Islet precursor cell (in vitro differentiated cells): ENCODE data around the gene NEU4.
A peak's percentile ranks its signal among the peaks of the same experiment; 100 is the strongest.
"Not testable (repeated sequence)": the region's sequence is repeated elsewhere in the genome, so short reads cannot be mapped to it uniquely, and the experiment has no call there.

ENCODE experiments used
- DNase-seq: peaks from one replicate; pipeline ENCODE4 v3.0.0-alpha.2; 2018

Gene NEU4

DNA sequence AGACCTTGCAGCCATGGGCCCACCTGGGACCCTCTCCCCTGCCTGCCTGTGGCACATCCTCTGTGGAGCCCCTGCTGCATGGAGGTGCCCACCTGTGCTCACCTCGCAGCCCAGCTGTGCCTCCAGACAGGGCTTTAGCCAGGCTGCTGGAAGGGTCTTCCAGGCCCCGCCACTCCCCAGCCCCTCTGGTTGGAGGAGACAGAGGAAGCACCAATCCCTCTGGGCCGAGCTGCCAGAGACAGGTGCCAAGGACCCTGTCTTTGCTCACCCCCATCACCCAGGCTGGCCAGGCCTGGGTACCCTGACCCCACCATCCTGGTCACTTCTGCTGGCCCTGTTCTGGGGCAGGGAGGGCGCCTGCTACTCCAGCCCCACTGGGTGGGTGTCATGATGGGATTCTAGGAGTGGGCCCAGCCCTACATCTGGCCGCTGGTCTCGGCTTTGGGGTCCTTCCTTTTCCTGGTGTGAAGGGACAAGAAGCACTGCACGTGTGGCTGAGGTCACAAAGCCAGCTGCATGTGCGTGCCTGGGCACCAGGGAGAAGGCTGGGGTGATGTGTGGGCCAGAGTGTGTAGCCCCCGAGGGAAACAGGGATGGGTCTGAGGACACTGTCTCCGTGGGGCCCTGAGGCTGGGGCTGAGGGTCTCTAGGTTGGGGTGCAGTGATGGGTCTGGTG, 9.3 kb upstream of the NEU4 start:
- no peak for DNase-seq

DNA sequence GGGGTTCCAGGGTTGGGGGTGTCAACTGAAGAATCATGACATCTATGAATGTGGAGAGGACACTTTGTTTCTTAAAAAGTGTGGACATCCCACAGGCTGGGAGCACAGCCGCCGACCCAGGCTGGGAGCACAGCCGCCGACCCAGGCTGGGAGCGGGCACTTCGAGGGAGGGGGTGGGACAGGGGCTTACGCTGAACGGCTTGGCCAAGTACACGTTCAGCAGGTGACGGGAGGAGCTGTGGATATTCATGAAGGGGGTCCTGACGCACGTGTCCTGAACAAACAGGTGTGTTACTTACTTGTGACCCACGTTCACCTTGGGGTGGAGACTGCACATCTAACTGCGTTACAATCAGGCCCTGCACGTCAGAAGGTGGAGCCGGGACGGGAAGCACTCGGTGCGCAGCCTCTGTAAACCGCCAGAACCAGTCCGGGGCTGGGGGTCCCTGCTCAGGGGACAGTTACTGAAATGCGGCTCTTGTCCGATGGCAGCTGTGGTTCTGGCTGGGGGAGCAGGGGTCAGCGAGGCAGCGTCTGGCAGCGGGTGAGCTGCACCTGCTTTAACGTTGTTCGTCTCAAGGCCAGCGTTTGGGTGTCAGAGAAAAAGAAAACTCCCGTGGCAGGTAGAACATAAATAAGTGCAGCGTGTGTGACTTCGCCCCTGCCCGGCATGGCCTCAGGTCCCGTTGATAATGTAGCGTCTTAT, 8.6 kb upstream of the NEU4 start:
- DNase-seq: not testable (repeated sequence)

DNA sequence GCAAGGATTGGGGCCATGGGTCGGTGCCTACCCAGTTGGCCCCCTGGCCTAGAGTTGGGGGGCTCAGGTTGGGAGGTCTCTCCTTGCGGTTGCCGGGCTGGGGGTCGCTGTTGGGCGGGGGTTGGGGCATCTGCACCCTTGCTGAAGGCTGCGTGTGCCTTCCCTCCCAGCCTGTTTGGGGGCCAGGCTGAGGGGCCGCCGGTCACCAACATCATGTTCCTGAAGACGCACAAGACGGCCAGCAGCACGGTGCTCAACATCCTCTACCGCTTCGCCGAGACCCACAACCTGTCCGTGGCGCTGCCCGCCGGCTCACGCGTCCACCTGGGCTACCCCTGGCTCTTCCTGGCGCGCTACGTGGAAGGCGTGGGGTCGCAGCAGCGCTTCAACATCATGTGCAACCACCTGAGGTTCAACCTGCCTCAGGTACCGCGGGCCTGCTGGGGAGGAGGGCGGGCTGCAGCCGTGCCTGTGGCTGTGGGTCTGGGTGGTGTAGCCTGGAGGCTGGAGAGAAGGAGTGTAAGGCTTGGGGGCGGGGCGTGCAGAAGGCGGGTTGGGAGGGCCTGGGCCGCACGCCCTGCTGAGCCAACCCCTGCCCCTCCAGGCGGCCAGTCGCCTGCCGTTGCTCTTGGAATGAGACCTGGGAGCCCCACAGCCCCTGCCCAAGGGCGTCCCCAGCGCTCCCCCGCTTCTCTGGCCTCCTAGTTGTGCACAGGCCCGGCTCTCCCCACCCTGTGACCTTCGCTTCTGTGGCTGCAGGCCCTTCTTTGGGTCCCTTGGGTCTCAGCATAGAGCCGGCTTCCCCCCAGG, 7.2 kb upstream of the NEU4 start:
- DNase-seq: peak; percentile 87

DNA sequence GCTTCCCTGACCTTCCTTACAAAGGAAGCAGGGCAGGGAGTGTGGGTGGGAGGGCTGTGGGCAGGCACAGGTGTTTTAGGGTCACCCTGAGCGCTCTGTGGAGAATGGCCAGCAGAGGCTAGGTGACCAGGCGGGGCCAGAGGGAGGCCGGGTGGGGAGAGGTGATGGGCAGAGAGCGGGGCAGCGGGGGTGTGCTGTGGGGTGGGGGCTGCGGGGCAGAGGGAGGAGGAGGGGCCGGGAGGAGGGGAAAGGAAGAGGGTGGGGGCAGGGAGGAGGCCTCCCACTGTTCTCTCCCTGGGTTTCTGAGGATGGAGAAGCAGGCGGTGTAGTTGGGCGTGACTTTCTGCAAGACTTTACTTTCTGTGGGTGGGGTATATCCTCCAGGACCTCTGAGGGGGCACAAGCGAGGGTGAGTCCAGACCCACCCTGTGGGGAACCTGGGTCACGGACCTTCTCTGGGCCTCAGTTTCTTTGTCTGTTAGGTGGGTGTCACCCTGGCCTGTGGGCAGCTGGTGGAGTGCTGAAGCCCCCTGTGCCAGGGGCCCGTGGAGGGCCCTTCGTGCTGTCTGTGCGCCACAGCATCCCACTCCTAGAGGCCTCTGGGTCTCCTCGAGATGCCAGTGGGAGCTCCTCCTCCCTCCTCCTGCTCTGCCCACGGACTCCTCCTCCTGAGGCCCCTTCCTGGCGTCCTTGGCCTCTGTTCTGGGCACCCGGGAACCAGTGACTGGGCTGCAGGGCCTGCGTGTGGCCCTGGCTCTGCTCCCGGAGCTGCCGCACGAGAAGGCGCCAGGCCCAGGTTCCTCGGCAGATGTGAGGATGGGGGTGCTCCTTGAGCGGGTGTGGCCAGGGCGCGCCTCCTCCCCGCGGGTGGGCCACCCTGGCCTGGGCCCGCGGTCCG, 6.3 kb upstream of the NEU4 start:
- DNase-seq: no peak

DNA sequence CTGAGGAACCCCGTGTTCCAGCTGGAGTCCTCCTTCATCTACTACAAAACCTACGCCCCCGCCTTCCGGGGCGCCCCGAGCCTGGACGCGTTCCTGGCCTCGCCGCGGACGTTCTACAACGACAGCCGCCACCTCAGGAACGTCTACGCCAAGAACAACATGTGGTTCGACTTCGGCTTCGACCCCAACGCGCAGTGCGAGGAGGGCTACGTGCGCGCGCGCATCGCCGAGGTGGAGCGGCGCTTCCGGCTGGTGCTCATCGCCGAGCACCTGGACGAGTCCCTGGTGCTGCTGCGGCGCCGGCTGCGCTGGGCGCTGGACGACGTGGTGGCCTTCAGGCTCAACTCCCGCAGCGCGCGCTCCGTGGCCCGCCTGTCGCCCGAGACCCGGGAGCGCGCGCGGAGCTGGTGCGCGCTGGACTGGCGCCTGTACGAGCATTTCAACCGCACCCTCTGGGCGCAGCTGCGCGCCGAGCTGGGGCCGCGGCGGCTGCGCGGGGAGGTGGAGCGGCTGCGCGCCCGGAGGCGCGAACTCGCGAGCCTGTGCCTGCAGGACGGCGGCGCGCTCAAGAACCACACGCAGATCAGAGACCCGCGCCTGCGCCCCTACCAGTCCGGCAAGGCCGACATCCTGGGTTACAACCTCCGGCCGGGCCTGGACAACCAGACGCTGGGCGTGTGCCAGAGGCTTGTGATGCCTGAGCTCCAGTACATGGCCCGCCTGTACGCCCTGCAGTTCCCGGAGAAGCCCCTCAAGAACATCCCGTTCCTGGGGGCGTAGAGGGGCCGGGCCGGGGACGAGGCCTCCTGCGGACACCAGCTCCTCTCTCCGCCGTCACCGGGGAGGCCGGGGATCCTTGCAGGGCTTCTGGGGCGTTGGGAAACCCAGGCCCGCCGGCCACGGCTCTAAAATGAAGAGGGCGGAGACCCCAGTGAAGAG, 5.3 kb upstream of the NEU4 start:
- DNase-seq: peak; percentile 60

DNA sequence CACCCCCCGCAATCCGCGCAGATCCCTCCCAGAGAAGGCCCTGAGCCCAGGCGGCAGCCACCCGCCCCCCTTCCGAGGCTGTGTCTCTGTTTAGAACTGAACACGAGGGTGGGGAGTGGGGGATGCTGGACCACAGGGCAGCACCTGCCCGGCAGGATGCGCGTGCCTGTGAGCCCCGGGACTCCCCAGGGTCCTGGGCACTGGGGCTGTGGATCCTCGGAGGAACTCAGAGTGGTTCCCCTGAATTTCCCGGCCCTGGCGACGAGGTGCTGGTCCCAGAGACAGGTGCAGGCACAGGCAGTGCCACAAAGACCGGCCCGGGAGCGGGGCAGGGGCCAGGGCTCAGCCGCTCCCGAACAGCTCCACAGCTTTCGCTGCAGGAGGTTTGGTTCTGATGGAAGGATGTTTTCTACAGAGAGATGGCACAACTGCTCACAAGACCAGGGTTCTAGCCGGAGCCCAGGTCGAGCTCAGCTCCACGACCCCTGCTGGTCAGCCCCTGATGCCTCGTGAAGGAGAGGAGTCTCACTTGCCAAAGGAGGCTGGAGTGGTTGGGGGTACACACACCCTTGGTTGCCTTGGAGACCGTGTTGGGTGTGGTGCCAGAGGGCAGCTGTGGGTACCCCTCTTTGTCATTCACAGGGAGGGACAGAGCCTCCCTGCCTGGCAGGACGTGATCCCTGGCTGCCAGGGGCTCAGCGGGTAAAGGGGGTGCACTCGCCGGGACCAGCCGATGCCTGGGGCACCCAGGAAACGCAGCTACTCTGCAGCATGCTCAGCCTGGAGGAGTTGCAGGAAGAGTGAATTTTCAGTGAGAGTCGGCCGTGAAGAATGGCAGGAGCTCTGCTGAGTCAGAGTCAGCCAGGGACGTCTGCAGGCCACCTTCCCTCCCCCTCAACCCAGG, 4.4 kb upstream of the NEU4 start:
- peak; percentile 80 for DNase-seq

DNA sequence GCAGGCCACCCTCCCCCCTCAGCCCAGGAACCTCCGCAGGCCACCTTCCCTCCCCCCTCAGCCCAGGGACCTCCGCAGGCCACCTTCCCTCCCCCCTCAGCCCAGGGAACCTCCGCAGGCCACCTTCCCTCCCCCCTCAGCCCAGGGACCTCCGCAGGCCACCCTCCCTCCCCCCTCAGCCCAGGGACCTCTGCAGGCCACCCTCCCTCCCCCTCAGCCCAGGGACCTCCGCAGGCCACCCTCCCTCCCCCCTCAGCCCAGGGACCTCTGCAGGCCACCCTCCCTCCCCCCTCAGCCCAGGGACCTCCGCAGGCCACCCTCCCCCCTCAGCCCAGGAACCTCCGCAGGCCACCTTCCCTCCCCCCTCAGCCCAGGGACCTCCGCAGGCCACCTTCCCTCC, 2.8 kb upstream of the NEU4 start:
- not testable (repeated sequence) for DNase-seq

DNA sequence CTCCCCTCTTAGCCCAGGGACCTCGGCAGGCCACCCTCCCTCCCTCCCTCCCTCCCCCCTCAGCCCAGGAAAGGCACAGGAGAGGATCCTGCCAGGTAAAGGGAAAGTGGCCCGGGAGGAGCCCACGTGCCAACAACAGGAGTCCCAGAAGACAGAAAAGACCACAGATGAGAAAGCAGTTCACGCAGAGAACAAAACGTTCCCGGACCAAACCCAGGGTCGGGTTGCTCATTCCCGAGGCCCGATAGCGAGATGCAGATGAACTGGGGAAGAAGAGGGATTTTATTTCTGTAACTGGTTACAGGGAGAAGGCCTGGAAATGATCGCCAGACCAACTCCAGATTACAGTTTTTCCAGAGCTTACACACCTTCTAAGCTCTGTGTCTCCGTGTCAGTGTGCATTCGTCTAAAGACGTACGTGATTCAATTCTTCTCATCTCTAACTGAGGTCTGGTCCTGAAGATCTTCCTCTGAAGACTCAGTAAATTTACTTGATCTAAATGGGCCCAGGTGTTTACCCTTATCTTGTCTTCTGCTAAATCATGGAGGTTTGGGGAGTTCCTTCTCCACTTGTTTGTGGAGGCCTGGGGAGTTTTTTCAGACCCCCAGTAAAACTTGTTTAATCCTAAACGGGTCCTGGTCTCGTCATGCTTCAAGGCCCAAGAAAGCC, 807 bp upstream of the NEU4 start:
- peak; percentile 51 for DNase-seq

DNA sequence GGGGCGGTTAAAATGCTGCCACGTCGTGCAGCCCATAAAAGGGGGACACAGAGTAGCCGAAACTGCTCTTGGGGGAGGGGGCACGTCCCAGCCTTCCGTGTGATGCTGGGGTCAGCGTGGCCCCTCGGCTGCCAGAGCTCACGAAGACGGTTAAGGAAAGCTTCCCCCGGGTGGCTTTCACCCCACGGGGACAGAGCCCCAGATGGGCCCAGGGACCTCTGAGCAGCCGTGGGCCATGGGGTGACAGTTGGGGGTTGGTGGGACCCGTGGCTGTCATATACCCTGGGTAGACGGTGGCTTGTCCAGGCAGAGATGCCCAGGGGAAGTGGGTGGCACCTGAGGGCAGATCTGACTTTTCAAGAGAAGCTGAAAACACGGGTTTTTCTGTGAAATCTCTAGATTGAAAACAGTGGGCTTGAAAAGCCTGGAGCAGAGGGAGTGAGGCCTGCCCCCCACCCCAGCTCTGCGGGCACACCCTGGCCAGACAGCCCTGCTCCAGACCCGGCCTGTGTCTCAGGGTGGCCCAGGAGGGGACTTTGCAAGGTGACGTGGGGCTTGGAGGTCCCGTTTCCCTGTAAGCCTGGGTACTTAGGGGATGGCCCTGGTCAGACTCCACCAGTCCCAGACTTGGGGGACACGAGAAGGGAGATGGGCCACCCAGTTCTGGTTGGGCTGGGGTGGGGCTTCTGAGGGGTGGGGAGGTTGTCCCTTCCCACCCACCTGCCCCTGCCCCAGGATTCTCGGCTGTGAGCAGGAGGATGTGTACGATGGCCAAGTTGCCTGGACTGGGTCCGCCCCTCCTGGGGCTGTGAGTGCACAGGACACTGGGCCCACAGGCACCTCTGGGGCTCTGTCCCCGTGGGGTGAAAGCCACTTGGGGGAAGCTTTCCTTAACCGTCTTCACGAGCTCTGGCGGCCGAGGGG, 652 bp downstream of the NEU4 start:
- DNase-seq: peak; percentile 39

DNA sequence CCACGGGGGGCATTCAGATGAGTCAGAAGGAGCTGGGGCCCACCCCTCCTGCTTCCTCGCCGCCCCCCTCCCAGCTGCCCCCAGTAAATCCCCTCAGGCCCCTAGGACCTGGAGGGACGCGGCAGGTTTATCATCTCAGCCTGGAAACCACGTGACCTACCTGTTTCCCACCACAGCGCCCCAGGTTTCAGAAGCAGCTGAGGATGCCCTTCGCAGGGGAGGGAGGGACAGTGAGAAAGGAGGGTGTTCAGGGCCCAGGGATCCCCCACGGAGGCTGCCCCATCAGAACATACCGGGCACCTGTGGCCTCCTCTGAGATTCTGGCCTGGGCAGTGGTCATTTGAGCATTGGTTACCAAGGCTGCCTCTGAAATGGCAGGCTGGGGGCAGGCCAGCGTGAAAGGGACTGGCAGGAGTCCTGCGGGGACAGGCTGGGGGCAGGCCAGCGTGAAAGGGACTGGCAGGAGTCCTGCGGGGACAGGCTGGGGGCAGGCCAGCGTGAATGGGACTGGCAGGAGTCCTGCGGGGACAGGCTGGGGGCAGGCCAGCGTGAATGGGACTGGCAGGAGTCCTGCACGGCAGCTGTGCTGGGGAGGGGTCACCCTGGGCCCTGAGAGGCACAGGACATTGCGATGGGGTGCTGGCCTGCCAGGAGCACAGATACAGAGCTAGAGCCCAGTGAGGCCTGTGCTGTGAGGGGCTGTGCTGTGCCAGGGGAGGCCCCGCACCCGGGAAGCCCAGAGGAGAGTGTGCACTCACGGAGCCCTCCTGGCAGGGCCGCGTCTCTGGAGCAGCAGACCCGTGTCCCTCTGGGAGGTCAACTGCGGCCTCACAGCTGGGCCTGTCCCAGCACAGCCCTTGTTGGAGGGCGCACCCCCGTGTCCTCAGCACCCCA, 1.6 kb downstream of the NEU4 start:
- DNase-seq: peak; percentile 42

DNA sequence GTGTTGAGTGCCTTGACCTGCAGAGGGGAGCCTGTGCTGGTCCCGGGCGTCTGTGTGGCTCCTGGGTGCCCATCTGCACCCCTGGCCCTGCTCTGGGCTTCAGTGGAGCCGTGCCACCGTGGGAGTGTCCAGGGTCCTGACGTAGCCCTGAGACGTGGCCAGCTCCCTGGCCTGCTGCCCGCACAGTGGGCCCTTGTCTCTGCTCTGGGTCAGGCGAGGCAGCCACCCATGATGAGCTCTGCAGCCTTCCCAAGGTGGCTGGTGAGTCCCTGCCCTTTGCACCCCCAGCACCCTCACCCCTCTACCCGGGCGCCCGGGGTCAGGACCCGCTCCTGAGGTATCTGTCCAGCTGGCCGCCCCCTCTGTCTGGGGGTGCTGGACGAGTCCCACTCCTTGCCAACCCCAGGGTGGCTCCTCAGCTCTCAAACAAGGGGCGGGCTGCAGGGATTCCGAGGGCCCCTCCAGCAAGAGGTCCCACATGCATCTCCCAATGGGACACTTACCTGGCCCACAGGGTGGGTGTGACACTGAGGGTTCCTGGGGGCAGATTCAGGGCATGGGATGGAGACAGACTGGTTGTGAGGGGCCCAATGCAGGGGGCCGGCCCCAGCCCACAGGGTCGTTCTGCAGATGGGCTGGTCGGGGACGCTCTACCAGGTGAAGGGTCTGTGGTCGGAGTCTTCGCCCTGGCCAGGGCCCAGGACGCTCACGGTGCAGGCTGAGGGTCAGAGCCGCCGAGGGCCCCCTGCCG, 2.4 kb downstream of the NEU4 start:
- DNase-seq: no peak

DNA sequence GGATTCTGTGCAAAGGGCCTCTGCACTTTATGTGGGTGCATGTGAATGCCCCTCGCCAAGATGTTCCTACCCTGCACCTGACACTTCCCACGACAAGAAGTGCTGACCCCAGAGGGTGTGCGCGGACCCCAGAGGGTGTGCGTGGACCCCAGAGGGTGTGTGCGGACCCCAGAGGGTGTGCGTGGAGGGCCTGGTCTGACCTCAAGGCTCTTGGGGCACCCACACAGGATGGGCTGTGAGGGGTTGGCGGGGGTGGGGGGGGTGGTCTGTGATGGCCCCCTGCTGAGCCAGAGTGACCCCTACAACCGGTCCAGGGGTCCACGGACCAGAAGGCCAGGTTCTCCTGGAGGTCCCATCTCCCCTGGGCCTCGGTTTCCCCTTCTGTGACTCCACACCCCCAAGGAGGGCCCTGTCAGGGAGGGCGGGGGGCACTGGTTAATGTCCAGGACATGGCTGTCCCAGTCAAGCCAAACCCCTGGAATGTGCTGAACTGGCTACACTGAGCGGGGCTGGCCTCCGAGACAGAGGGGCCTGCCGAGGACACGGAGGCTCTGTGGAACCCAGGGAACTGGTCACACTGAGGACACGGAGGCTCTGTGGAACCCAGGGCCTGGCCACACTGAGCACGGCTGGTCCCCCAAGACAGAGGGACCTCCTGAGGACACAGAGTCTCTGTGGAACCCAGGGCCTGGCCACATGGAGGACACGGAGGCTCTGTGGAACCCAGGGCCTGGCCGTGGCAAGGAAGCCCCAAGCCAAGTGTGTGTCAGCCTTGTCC, 3.1 kb downstream of the NEU4 start:
- no peak for DNase-seq

DNA sequence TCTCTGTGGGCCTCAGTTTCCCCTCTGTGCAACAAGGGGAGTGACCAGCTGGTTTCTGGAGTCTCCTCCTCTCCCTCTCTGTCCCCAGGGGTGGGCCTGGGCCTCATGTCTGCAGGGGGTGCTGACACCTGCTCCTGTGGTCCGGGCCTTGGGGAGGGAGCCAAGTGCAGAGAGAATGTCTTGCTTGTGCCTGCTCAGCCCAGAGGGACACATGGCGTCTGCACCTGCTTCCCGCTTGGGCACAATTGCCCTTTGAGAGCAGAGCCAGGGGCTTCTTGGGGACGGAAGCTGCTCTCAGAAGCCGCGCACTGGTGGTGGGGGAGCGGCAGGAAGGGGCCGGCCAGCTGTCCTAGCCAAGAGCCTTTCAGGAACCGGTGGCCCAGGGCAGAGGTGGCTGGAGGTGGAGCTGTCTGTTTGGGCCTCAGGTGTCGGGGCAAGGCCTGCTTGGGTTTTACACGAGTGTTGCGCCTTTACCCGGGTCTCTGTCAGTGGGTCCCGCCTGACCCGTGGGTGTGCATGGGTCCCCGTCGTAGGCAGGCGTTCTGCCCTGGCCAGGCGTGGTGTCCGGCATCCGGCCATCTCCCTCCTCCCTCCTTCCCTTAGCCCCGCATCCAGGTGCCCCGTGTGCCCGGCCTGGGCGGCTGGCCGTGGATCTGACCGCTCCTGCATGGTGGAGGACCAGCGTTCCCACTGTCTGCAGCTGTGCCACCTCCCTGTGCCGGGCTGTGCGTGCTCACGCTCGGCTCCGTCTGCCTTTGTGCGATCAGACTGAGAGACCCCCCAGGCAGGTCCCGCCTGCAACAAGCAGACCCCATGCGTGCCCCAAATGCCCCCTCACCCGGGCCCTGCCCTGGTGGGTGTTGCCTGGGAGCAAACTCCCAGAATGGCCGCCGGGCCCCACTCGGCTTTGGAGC, 4.0 kb downstream of the NEU4 start:
- DNase-seq: no peak

DNA sequence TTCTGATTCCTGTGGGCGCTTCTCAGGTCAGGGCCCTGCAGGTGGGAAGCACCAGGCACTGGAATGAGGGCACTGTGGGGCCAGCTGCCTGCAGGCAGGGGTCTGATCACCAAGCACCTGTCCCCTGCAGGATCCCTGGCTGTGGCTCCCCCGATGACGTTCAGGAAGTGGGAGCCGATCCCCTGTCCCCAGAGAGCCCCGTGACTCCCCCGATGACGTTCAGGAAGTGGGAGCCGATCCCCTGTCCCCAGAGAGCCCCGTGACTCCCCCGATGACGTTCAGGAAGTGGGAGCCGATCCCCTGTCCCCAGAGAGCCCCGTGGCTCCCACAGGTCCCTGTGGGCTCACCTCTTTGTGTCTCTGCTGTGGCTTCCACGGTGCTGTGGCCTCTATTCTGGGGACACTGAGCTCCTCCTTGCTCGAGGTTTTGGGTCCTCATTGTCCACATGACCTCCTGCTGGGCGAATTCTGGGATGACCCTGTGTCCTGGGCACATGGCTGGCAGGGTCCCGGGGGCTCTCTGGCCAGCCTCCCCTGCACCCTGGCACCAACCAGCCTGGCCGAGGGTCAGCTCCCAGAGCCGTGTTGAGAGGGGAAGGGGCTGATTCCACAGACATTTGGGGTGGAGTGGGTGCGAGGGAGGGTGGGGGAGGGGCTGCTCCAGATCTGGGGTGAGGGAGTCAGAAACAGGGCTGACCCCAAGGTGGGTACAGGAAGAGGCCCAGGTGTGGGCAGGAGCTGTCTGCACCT, 4.8 kb downstream of the NEU4 start:
- no peak for DNase-seq

DNA sequence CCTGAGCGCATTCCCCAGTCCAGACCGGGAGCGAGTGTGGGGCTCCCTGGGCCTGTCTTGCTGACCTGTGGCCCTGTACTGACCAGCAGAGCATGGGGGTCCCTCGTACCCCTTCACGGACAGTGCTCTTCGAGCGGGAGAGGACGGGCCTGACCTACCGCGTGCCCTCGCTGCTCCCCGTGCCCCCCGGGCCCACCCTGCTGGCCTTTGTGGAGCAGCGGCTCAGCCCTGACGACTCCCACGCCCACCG, 5.3 kb downstream of the NEU4 start:
- DNase-seq: no peak
